SU-DHL-6 (cell line): ENCODE data around the gene HINFP.

ENCODE experiments used
- H2AFZ ChIP-seq: fragments of 200-600 bp; sonication (generic); 2 replicates; pipeline ENCODE4 v1.6.1; 2014; ENCODE audit warnings: low read depth, mild to moderate bottlenecking, moderate library complexity, mixed read lengths, antibody characterized with exemption, low read length; ENCODE audit not compliant: severe bottlenecking
- H3F3A ChIP-seq: fragments of 200-600 bp; shearing (Covaris generic); 2 replicates; pipeline ENCODE4 v1.6.0; 2016; ENCODE audit warnings: antibody characterized with exemption, mild to moderate bottlenecking; ENCODE audit not compliant: insufficient read depth
- H3K27ac ChIP-seq: fragments of 200-600 bp; sonication (generic); 2 replicates; pipeline ENCODE4 v1.5.1; 2016; ENCODE audit warnings: low read depth, mild to moderate bottlenecking, low read length, moderate library complexity, mixed read lengths
- H3K27me3 ChIP-seq: fragments of 200-600 bp; sonication (generic), shearing (Covaris generic); 2 replicates; pipeline ENCODE4 v1.6.0; 2014; ENCODE audit warnings: mild to moderate bottlenecking, low read length
- H3K36me3 ChIP-seq: fragments of 200-600 bp; sonication (generic); 2 replicates; pipeline ENCODE4 v1.6.1; 2014; ENCODE audit warnings: mild to moderate bottlenecking, low read length, mixed read lengths
- H3K4me2 ChIP-seq: fragments of 300-600, 200-600 bp; shearing (Covaris generic), sonication (generic); 2 replicates; pipeline ENCODE4 v1.6.0; 2014; ENCODE audit warnings: low read length, low read depth, mild to moderate bottlenecking; ENCODE audit not compliant: poor library complexity, severe bottlenecking
- H3K4me3 ChIP-seq: fragments of 200-600 bp; sonication (generic); 2 replicates; pipeline ENCODE4 v1.5.1; 2014; ENCODE audit warnings: antibody characterized with exemption, low read length, mild to moderate bottlenecking, mixed read lengths; ENCODE audit not compliant: insufficient read depth, poor library complexity, severe bottlenecking
- H3K79me2 ChIP-seq: fragments of 200-600 bp; sonication (generic); 2 replicates; pipeline ENCODE4 v1.6.1; 2014; ENCODE audit warnings: mild to moderate bottlenecking, low read length, moderate library complexity; ENCODE audit not compliant: insufficient read depth
- H3K9ac ChIP-seq: fragments of 200-600 bp; sonication (generic); 2 replicates; pipeline ENCODE4 v1.7.0; 2014; ENCODE audit warnings: mild to moderate bottlenecking, low read length
- H3K9me2 ChIP-seq: fragments of 200-600 bp; sonication (generic); replicated peaks from 2 replicates; pipeline ENCODE4 v1.6.1; 2014; ENCODE audit warnings: low read length; ENCODE audit not compliant: insufficient read depth
- H3K9me3 ChIP-seq: fragments of 200-600 bp; sonication (generic); 2 replicates; pipeline ENCODE4 v1.6.1; 2014; ENCODE audit warnings: low read length, mixed read lengths; ENCODE audit not compliant: insufficient read depth
- H4K20me1 ChIP-seq: fragments of 200-600 bp; sonication (generic); 2 replicates; pipeline ENCODE4 v1.6.1; 2014; ENCODE audit warnings: low read depth, mild to moderate bottlenecking, antibody characterized with exemption, low read length, moderate library complexity, mixed read lengths
- CTCF ChIP-seq: fragments of 200-600 bp; sonication (generic); IDR thresholded peaks from one replicate; pipeline ENCODE4 v1.5.1; 2017; ENCODE audit warnings: antibody characterized with exemption, mild to moderate bottlenecking, low read length, moderate library complexity; ENCODE audit not compliant: insufficient read depth, poor library complexity, severe bottlenecking
- EZH2phosphoT487 ChIP-seq: fragments of 200-600 bp; sonication (generic), shearing (Covaris generic); conservative IDR thresholded peaks from 2 replicates; pipeline ENCODE4 v1.6.1; 2018; ENCODE audit warnings: mild to moderate bottlenecking, antibody characterized with exemption, low read length, moderate library complexity, mixed read lengths

Gene HINFP

DNA sequence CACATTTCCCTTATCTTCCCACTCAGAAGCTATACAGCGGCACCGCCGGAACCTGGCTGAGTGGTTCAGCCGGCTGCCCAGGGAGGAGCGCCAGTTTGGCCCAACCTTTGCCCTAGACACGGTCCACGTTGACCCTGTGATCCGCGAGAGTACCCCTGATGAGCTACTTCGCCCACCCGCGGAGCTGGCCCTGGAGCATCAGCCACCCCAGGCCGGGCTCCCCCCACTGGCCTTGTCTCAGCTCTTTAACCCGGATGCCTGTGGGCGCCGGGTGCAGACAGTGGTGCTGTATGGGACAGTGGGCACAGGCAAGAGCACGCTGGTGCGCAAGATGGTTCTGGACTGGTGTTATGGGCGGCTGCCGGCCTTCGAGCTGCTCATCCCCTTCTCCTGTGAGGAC is 52.1 kb downstream of the HINFP start:
- no peaks in the 10 kb centered on the region for H3K36me3 ChIP-seq
- no peak for TF ChIP-seq EZH2phosphoT487
- TF ChIP-seq CTCF, result no peak
- H3K9me3 ChIP-seq, result no peaks in the 10 kb centered on the region
- no peaks in the 10 kb centered on the region for H3K79me2 ChIP-seq
- no peak overlapping the region for H2AFZ ChIP-seq
- H3K4me3 ChIP-seq, result no peak overlapping the region
- no peak overlapping the region for H3K27ac ChIP-seq
- H3K4me2 ChIP-seq, result no peak overlapping the region
- no peaks in the 10 kb centered on the region for H4K20me1 ChIP-seq
- H3F3A ChIP-seq, result no peaks in the 10 kb centered on the region
- H3K9ac ChIP-seq, result no peak overlapping the region
- no peaks in the 10 kb centered on the region for H3K9me2 ChIP-seq
- no peaks in the 10 kb centered on the region for H3K27me3 ChIP-seq

DNA sequence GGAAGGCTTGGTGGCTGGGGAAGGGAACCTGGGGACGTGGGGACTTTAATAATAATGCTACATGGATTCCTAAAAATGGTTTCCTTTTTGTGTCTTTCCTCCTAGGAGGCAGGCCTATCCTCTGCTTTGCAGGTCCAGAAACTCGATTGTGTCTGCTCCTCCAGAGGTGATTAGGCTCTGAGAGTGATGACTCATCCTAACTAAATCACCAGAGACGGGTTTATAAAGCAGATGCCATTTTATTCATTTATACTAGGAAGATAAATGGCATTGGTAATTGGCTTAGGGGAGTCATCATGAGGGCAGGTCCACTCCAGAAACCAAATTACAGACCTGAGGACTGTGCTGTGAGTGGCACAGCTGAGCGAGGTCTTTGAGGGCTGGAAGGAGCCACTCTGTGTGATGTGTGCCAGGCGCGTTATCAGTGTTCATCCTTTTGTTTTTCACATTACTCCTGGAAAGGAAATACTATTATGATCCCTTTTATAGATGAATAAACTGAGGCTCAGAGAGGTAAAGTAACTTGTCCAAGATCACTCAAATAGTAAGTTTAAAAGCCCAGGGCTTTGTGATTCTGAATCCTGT is 54.2 kb downstream of the HINFP start:
- Histone ChIP-seq H3F3A (no peaks in the 10 kb centered on the region), H3K79me2 (no peaks in the 10 kb centered on the region), H3K27ac (no peak overlapping the region), H3K9ac (no peak overlapping the region), H3K4me3 (no peak overlapping the region), H3K36me3 (no peaks in the 10 kb centered on the region), H2AFZ (no peak overlapping the region), H3K27me3 (no peaks in the 10 kb centered on the region), H3K9me3 (no peaks in the 10 kb centered on the region), H4K20me1 (no peaks in the 10 kb centered on the region), H3K4me2 (no peak overlapping the region), H3K9me2 (no peaks in the 10 kb centered on the region)
- TF ChIP-seq CTCF, result no peak
- no peak for TF ChIP-seq EZH2phosphoT487

- H3K36me3 ChIP-seq, result no peaks in the 10 kb centered on the region
- no peaks in the 10 kb centered on the region for H3K9me3 ChIP-seq
- no peak overlapping the region for H3K4me2 ChIP-seq
- H3K27ac ChIP-seq, result no peak overlapping the region
- no peak overlapping the region for H3K9ac ChIP-seq
- no peaks in the 10 kb centered on the region for H3F3A ChIP-seq
- H3K27me3 ChIP-seq, result no peaks in the 10 kb centered on the region
- H4K20me1 ChIP-seq, result no peaks in the 10 kb centered on the region
- H2AFZ ChIP-seq, result no peak overlapping the region
- no peaks in the 10 kb centered on the region for H3K79me2 ChIP-seq
- no peak overlapping the region for H3K4me3 ChIP-seq
- no peak for TF ChIP-seq CTCF
- TF ChIP-seq EZH2phosphoT487, result no peak
- no peaks in the 10 kb centered on the region for H3K9me2 ChIP-seq
These were observed 56.8 kb downstream of the HINFP start for GRCh38 chr11:119178166-119178680.
